ENCODE data around the gene PXDN. TPM values are rescaled to one million over a fixed set of nuclear protein-coding genes. Genes with fewer than 3 reads are reported as not detected.

PXDN gene
- total and polyA plus RNA-seq, 2 of the 4 experiments (the other 2 are of a cell fraction), result 153 to 332 TPM

DNA sequence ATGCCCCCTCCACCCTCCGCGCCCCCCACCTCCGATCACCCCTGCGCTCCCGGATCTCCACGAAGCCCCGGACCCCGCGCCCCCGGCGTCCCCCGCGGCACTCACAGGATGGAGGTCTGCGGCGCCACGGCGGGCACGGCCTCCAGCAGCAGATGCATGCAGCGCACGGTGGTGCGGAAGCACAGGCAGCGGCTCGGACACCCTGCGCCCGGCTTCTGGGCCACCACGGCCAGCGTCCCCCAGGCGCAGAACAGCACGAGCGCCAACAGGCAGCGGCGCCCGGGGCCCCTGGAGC is 217 bp downstream of the PXDN start:
- no peaks in the 10 kb centered on the region for H3K27me3 ChIP-seq (ENCODE audit: control insufficient read depth, insufficient read depth, low read length)
- no peak overlapping the region for H4K5ac ChIP-seq (ENCODE audit: low read depth, low read length)
- peak overlapping the region; percentile 30; the same call in 1 of the 2 replicates for H2BK120ac ChIP-seq (ENCODE audit: low read depth, low read length)
- H2BK20ac ChIP-seq (ENCODE audit: low read depth, low read length), result no peak overlapping the region
- H3K4me1 ChIP-seq (ENCODE audit: control insufficient read depth, insufficient read depth, low read length), result peaks cover 30% of the 10 kb centered on the region
- ATAC-seq (ENCODE audit: low read depth) (peak; percentile 27), DNase-seq (no peak)
- H3K79me1 ChIP-seq (ENCODE audit: low read depth in 1 of 2, low read length in 2 of 2), result peaks cover 5 to 56% of the 10 kb centered on the region in 2 experiments; a peak in 3 of 4 replicates
- intact Hi-C loops (cut with micrococcal nuclease), result loop anchor here (5.0 kb wide), 2 partner anchors 37 to 1067 kb away; partner anchors contain the start of gene TMEM18
- peak overlapping the region; percentile 52 for H3K4me3 ChIP-seq (ENCODE audit: insufficient read depth, low read depth, low read length)
- TF ChIP-seq CEBPB (IDR thresholded peaks at IDR 0.05; ENCODE audit: low read depth, low read length) (no peak), MAZ (IDR thresholded peaks at IDR 0.05; ENCODE audit: borderline replicate concordance, low read depth, low read length) (no peak), POLR2A (IDR thresholded peaks at IDR 0.05; ENCODE audit: low read depth, low read length) (no peak), CTCF (conservative IDR thresholded peaks at IDR 0.05; ENCODE audit: low read depth, low read length) (no peak), RCOR1 (IDR thresholded peaks at IDR 0.05; ENCODE audit: insufficient replicate concordance, low read length) (no peak), MXI1 (IDR thresholded peaks at IDR 0.05; ENCODE audit: borderline replicate concordance, low read depth, low read length) (no peak), USF2 (IDR thresholded peaks at IDR 0.05; ENCODE audit: low read depth, low read length) (no peak), SMC3 (IDR thresholded peaks at IDR 0.05; ENCODE audit: low read depth, low read length) (no peak), MAFK (IDR thresholded peaks at IDR 0.05; ENCODE audit: low read depth, low read length) (no peak), RAD21 (IDR thresholded peaks at IDR 0.05; ENCODE audit: low read length) (no peak), RFX5 (IDR thresholded peaks at IDR 0.05; ENCODE audit: low read depth, low read length) (no peak), NFE2L2 (IDR thresholded peaks at IDR 0.05; ENCODE audit: low read depth, low read length) (no peak), BHLHE40 (IDR thresholded peaks at IDR 0.05; ENCODE audit: low read depth, low read length) (no peak), CHD1 (IDR thresholded peaks at IDR 0.05; ENCODE audit: low read depth, low read length) (no peak), FOS (IDR thresholded peaks at IDR 0.05; ENCODE audit: low read depth, low read length) (no peak)
- TF ChIP-seq, protein P1, sequence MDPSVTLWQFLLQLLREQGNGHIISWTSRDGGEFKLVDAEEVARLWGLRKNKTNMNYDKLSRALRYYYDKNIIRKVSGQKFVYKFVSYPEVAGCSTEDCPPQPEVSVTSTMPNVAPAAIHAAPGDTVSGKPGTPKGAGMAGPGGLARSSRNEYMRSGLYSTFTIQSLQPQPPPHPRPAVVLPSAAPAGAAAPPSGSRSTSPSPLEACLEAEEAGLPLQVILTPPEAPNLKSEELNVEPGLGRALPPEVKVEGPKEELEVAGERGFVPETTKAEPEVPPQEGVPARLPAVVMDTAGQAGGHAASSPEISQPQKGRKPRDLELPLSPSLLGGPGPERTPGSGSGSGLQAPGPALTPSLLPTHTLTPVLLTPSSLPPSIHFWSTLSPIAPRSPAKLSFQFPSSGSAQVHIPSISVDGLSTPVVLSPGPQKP (IDR thresholded peaks at IDR 0.05; ENCODE audit: borderline replicate concordance, low read depth, low read length), result no peak
- H4K91ac ChIP-seq (ENCODE audit: insufficient read depth, low read depth, low read length), result peak overlapping the region; percentile 58; the same call in 1 of the 2 replicates
- no peak overlapping the region for H3K4me2 ChIP-seq (ENCODE audit: low read depth, low read length)
- peak overlapping the region; percentile 77 for H3K4ac ChIP-seq (ENCODE audit: low read depth, low read length)
- no peaks in the 10 kb centered on the region for H3K9me3 ChIP-seq (ENCODE audit: control insufficient read depth, insufficient read depth, low read length)
- H3K27ac ChIP-seq (ENCODE audit: insufficient read depth, low read length), result peak overlapping the region; percentile 97
- no peak overlapping the region for H2BK15ac ChIP-seq (ENCODE audit: low read depth, low read length)
- peaks cover 37% of the 10 kb centered on the region for H3K9me1 ChIP-seq (ENCODE audit: insufficient read depth, low read length)
- H3K23ac ChIP-seq (ENCODE audit: low read depth, low read length), result no peak overlapping the region
- WGBS, 2 experiments (ENCODE audit: extremely low coverage in 2 of 2, insufficient read length in 1 of 2), result 3% methylated on average over 6 of the region's 33 CpGs; no CpG with 5 or more reads in 1 of the 2 experiments
- BruUV-seq (replicated peaks), result no TSS peak
- H2BK5ac ChIP-seq (ENCODE audit: low read depth, low read length, poor library complexity, severe bottlenecking), result peak overlapping the region; percentile 76
- H3K36me3 ChIP-seq (ENCODE audit: control insufficient read depth, insufficient read depth, low read length), result peaks cover 9% of the 10 kb centered on the region
- ChIA-PET POLR2A (ENCODE audit: unreplicated experiment) (no interaction called here), CTCF (no interaction called here)
- no peak overlapping the region; the same call in 1 of the 2 replicates for H2AK5ac ChIP-seq (ENCODE audit: low read depth, low read length)
- H2AFZ ChIP-seq (replicated peaks; ENCODE audit: low read length, poor library complexity), result peak overlapping the region; percentile 80
- dilution Hi-C loops (cut with HindIII; ENCODE audit: low sequenced_read_pairs, unreplicated experiment), result no loop called here
- H4K20me1 ChIP-seq (ENCODE audit: insufficient read depth, low read length), result peaks cover 41% of the 10 kb centered on the region
- H3K18ac ChIP-seq (ENCODE audit: low read depth, low read length), result peak overlapping the region; percentile 3; the same call in 1 of the 2 replicates
- peak overlapping the region; percentile 90 for H2AK9ac ChIP-seq (replicated peaks; ENCODE audit: low read depth, low read length, poor library complexity)
- H3K14ac ChIP-seq (replicated peaks; ENCODE audit: low read depth, low read length), result no peak overlapping the region
- in situ Hi-C loops (cut with MboI; ENCODE audit: low sequenced_read_pairs), result no loop called here
- H4K8ac ChIP-seq (ENCODE audit: low read depth in 2 of 2, low read length in 2 of 2), result peak overlapping the region; percentile 14 to 33; a peak in 1 of 4 replicates
- no peak overlapping the region for H3K56ac ChIP-seq (ENCODE audit: extremely low read depth, insufficient read depth, low read length)
- H3K9ac ChIP-seq (ENCODE audit: low read depth, low read length), result peak overlapping the region; percentile 63
